Esophagus muscularis mucosa (tissue), 3 donors: Measurements from ENCODE around the gene LTV1.

Experiments
- POLR2A ChIP-seq: fragments of 450-650 bp; IDR thresholded peaks from one replicate; pipeline ENCODE4 v1.6.1; 2017; ENCODE audit warnings: antibody characterized with exemption, moderate library complexity, mild to moderate bottlenecking, low read depth
- POLR2AphosphoS5 ChIP-seq, 2 donors: sonication (generic); formaldehyde crosslinking; IDR thresholded peaks; one replicate each; pipeline ENCODE4 v1.6.1; 2017; ENCODE audit warnings: antibody characterized with exemption in 2 of 2
- TF ChIP-seq, protein P1 (sequence below), 3 experiments: fragments of 200-600 bp in 2 of 3; fragments of 450-650 bp in 1 of 3; sonication (generic) in 2 of 3; IDR thresholded peaks; one replicate each; pipeline ENCODE4 v1.5.1; 2017 to 2019; ENCODE audit warnings: antibody characterized with exemption in 3 of 3, mild to moderate bottlenecking in 2 of 3, moderate library complexity in 1 of 3

GRCh38 chr6:143821359-143821758 lies 21.8 kb upstream of the LTV1 start:
- TF ChIP-seq, protein P1, sequence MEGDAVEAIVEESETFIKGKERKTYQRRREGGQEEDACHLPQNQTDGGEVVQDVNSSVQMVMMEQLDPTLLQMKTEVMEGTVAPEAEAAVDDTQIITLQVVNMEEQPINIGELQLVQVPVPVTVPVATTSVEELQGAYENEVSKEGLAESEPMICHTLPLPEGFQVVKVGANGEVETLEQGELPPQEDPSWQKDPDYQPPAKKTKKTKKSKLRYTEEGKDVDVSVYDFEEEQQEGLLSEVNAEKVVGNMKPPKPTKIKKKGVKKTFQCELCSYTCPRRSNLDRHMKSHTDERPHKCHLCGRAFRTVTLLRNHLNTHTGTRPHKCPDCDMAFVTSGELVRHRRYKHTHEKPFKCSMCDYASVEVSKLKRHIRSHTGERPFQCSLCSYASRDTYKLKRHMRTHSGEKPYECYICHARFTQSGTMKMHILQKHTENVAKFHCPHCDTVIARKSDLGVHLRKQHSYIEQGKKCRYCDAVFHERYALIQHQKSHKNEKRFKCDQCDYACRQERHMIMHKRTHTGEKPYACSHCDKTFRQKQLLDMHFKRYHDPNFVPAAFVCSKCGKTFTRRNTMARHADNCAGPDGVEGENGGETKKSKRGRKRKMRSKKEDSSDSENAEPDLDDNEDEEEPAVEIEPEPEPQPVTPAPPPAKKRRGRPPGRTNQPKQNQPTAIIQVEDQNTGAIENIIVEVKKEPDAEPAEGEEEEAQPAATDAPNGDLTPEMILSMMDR (IDR thresholded peaks at IDR 0.05) = no peak
- TF ChIP-seq POLR2AphosphoS5 (IDR thresholded peaks at IDR 0.05) (no peak), POLR2A (no peak)
